Measurements from ENCODE around the gene TMCO4. TPM values are rescaled to one million over a fixed set of nuclear protein-coding genes. Genes with fewer than 3 reads are reported as not detected.

The TMCO4 gene
- total and polyA plus RNA-seq, 10 of the 15 experiments (the other 5 are each of a cell fraction or from before 2014, with no cell fraction given), result 2.4 to 20.8 (median 13.0) TPM

DNA sequence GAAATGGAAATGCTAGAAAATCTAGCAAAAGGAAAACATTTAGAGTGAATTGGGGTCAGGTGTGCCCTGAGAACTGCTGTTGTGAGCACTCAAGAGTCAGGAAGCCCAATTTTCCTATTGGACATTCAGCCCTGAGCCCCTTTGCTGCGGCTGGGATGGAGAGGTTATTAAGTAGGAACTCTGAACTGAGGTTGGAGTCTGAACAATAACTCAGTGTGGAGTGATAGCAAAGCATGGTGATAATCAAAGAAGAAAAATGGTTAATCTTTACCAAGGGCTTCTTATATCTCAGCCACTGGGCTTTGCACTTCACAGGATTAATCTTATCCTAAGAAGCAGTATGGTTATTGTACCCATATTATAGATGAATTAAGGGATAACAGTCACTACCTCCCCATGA lies 52.0 kb downstream of the TMCO4 start (continued):
- TF ChIP-seq KAT2A (conservative IDR thresholded peaks at IDR 0.05; ENCODE audit: control insufficient read depth, low read depth, low read length) (no peak), DPF2 (IDR thresholded peaks at IDR 0.05) (no peak)

DNA sequence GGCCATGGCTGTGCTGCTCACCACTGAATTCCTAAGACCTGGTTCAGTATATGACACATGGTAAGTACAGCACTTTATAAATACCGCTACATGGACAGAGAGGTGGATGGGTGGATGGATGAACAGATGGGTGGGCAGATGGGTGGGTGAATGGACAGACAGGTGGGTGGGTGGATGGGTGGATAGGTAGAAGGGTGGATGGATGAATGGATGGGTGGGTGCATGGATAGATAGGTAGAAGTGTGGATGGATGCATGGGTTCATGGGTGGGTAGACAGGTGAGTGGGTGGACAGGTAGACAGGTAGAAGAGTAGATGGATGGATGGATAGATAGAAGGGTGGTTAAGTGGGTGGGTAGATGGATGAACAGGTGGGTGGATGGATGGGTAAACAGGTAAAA lies 54.8 kb downstream of the TMCO4 start:
- no peak overlapping the region for H3K9ac ChIP-seq (ENCODE audit: control insufficient read depth, insufficient read depth, low read length)
- intact Hi-C loops (cut with micrococcal nuclease; ENCODE audit: unreplicated experiment), result no loop called here
- no peak overlapping the region for H3K27ac ChIP-seq (ENCODE audit: control insufficient read depth, insufficient read depth)
- no peaks in the 10 kb centered on the region for H3K79me2 ChIP-seq (ENCODE audit: control insufficient read depth, insufficient read depth, low read length)
- POLR2A ChIA-PET, result no interaction called here
- no peak overlapping the region for H2AFZ ChIP-seq (ENCODE audit: control insufficient read depth, low read depth, low read length)
- FAIRE-seq (no peak), DNase-seq (ENCODE audit: low read depth, low spot score) (no peak), ATAC-seq (no peak)
- RAD21 ChIA-PET (ENCODE audit: unreplicated experiment), result no interaction called here
- H3K4me1 ChIP-seq (ENCODE audit: control insufficient read depth, insufficient read depth, low read length), result no peaks in the 10 kb centered on the region
- no peaks in the 10 kb centered on the region for H3K27me3 ChIP-seq (replicated peaks in 1 of 2; ENCODE audit: control insufficient read depth in 2 of 2, insufficient read depth in 2 of 2, low read length in 1 of 2)
- SMC1A ChIA-PET (ENCODE audit: uncharacterized antibody, unreplicated experiment), result no interaction called here
- no peak overlapping the region for H3K4me2 ChIP-seq (ENCODE audit: control insufficient read depth, insufficient read depth)
- CTCF ChIA-PET, result no interaction called here
- peaks cover 0 to 6% of the 10 kb centered on the region in 2 experiments; a peak in 3 of 4 replicates for H3K36me3 ChIP-seq (ENCODE audit: control insufficient read depth in 2 of 2, insufficient read depth in 2 of 2, low read length in 1 of 2)
- no peak for TF ChIP-seq NBN (IDR thresholded peaks at IDR 0.05)
- no peak for TF ChIP-seq HCFC1 (IDR thresholded peaks at IDR 0.05; ENCODE audit: low read length)
- TF ChIP-seq ATF7 (IDR thresholded peaks at IDR 0.05; ENCODE audit: low read depth), result no peak
- no peak for TF ChIP-seq SMAD5 (IDR thresholded peaks at IDR 0.05; ENCODE audit: low read depth)
- TF ChIP-seq CREB1 (IDR thresholded peaks at IDR 0.05; ENCODE audit: low read depth), result no peak
- no peak for TF ChIP-seq NFYB (IDR thresholded peaks at IDR 0.05; ENCODE audit: insufficient read depth, low read depth, low read length)
- TF ChIP-seq RAD51 (IDR thresholded peaks at IDR 0.05), result no peak
- H3K4me3 ChIP-seq, result no peak overlapping the region
- WGBS (ENCODE audit: insufficient coverage, insufficient replicate concordance, low lambda C conversion rate, missing lambda C conversion rate), result 93% methylated on average over 1 of the region's 1 CpG
- no peaks in the 10 kb centered on the region for H3K9me3 ChIP-seq (replicated peaks; ENCODE audit: control insufficient read depth, insufficient read depth, low read length)
- BruUV-seq (replicated peaks), result no TSS peak
- in situ Hi-C loops (cut with MboI), result no loop called here
- H4K20me1 ChIP-seq (ENCODE audit: control insufficient read depth, insufficient read depth), result no peaks in the 10 kb centered on the region

DNA sequence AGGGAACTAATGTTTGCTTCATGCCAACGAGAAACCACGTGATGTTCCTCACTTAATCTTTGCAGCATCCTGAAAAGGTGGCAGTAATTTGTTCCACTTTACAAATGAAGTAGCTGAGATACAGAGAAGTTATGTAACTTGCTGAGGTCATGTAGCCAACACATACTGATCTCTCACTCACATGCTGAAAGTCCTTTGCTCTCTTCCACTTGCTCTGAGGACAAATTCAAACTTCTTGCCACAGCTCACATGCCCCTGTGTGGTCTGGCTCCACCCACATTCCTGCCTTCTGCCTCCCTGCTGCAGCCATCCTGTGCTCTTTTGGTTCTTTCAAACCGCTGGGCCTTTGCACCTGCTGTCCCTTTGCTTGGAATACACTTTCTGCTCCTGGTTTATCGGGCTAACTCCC lies 55.4 kb downstream of the TMCO4 start:
- ChIA-PET SMC1A (ENCODE audit: uncharacterized antibody, unreplicated experiment) (no interaction called here), POLR2A (no interaction called here), RAD21 (ENCODE audit: unreplicated experiment) (no interaction called here), CTCF (no interaction called here)
- in situ Hi-C loops (cut with MboI) (no loop called here), intact Hi-C loops (cut with micrococcal nuclease; ENCODE audit: unreplicated experiment) (no loop called here)
- no peak for TF ChIP-seq SMAD5 (IDR thresholded peaks at IDR 0.05; ENCODE audit: low read depth)
- TF ChIP-seq, protein P1, sequence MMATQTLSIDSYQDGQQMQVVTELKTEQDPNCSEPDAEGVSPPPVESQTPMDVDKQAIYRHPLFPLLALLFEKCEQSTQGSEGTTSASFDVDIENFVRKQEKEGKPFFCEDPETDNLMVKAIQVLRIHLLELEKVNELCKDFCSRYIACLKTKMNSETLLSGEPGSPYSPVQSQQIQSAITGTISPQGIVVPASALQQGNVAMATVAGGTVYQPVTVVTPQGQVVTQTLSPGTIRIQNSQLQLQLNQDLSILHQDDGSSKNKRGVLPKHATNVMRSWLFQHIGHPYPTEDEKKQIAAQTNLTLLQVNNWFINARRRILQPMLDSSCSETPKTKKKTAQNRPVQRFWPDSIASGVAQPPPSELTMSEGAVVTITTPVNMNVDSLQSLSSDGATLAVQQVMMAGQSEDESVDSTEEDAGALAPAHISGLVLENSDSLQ (IDR thresholded peaks at IDR 0.05), result no peak
- no peak for TF ChIP-seq SREBF1 (IDR thresholded peaks at IDR 0.05; ENCODE audit: low read length)
- H3K9me3 ChIP-seq (replicated peaks; ENCODE audit: control insufficient read depth, insufficient read depth, low read length), result no peaks in the 10 kb centered on the region
- H3K9ac ChIP-seq (ENCODE audit: control insufficient read depth, insufficient read depth, low read length), result no peak overlapping the region
- no peaks in the 10 kb centered on the region for H3K4me1 ChIP-seq (ENCODE audit: control insufficient read depth, insufficient read depth, low read length)
- no peak overlapping the region for H3K4me2 ChIP-seq (ENCODE audit: control insufficient read depth, insufficient read depth)
- no peak overlapping the region for H2AFZ ChIP-seq (ENCODE audit: control insufficient read depth, low read depth, low read length)
- no peaks in the 10 kb centered on the region for H3K27me3 ChIP-seq (replicated peaks in 1 of 2; ENCODE audit: control insufficient read depth in 2 of 2, insufficient read depth in 2 of 2, low read length in 1 of 2)
- no TSS peak for BruUV-seq (replicated peaks)
- FAIRE-seq (no peak), ATAC-seq (no peak), DNase-seq (ENCODE audit: low read depth, low spot score) (no peak)
- no peaks in the 10 kb centered on the region for H3K79me2 ChIP-seq (ENCODE audit: control insufficient read depth, insufficient read depth, low read length)
- H4K20me1 ChIP-seq (ENCODE audit: control insufficient read depth, insufficient read depth), result no peaks in the 10 kb centered on the region
- H3K4me3 ChIP-seq, result no peak overlapping the region
- H3K27ac ChIP-seq (ENCODE audit: control insufficient read depth, insufficient read depth), result no peak overlapping the region
- H3K36me3 ChIP-seq (ENCODE audit: control insufficient read depth in 2 of 2, insufficient read depth in 2 of 2, low read length in 1 of 2), result peaks cover 0 to 6% of the 10 kb centered on the region in 2 experiments; a peak in 3 of 4 replicates
- 88% methylated on average over 4 of the region's 4 CpGs for WGBS (ENCODE audit: insufficient coverage, insufficient replicate concordance, low lambda C conversion rate, missing lambda C conversion rate)
